HG02571 (cell line): ENCODE measurements around the gene C5orf15.
"Not testable (repeated sequence)": the region's sequence is repeated elsewhere in the genome, so short reads cannot be mapped to it uniquely, and the experiment has no call there.

Source experiments
- ATAC-seq: cut with Tn5 transposase; IDR thresholded peaks from one replicate; pipeline ENCODE4 v1.9.1; 2021; ENCODE audit warnings: mild to moderate bottlenecking, moderate library complexity; ENCODE audit not compliant: unreplicated experiment

C5orf15 gene

GRCh38 chr5:133963493-133964128, 4.8 kb downstream of the C5orf15 start:
- ATAC-seq = no peak

- ATAC-seq = no peak
Observed at GRCh38 chr5:133962801-133963476, 5.5 kb downstream of the C5orf15 start.

GRCh38 chr5:133962131-133962530, 6.3 kb downstream of the C5orf15 start:
- no peak for ATAC-seq

GRCh38 chr5:133959643-133960042, 8.8 kb downstream of the C5orf15 start:
- ATAC-seq = no peak

DNA sequence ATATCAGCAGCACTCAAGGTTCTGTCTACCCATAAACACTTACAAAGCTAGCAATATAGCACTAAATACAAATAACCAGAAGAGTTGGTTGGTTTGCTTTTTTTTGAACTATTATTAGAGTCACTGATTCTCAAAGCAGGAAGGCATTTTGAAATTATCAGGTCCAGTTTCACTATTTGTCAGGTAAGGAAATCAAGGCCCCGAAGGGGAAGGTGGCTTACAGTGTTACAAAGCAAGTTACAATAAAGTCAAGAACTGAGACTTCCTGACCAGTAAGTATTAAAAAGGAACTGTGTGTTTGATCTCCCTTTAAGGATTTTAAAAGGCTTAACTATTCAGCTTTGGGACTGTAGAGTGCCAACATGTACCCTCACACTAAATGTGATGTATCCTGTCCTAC, 10.8 kb downstream of the C5orf15 start:
- ATAC-seq = no peak

DNA sequence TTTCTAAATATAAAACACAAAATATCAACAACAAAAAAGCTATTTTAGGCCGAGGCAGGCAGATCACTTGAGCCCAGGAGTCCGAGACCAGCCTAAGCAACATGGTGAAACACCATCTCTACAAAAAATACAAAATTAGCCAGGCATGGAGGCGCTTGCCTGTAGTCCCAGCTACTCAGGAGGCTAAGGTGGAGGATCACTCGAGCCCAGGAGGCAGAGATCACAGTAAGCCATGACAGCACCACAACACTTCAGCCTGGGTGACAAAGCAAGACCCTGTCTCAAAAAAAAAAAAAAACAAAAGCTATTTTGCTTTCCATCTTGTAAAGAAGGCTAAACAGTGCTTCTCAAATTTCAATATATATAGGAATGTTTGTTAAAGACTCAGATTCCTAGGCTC, 11.3 kb downstream of the C5orf15 start:
- no peak for ATAC-seq

DNA sequence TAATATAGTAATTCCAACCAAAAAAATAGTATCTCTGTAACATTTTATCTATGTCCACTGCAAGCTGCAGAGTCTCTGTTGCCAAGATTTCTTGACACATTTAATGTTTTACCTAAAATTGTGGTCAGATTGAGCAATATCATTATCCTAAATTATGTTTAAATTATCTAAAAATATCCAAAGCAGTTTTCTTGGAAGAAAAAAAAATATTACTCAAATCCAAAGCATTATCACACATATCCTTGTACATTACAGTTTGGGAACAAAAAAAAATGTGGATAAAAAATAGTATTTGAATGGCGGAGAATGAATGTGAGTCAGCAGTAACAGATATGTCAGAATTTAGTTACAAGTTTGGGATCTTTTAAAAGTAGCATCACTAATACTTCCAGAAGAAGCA, 12.2 kb downstream of the C5orf15 start:
- not testable (repeated sequence) for ATAC-seq

DNA sequence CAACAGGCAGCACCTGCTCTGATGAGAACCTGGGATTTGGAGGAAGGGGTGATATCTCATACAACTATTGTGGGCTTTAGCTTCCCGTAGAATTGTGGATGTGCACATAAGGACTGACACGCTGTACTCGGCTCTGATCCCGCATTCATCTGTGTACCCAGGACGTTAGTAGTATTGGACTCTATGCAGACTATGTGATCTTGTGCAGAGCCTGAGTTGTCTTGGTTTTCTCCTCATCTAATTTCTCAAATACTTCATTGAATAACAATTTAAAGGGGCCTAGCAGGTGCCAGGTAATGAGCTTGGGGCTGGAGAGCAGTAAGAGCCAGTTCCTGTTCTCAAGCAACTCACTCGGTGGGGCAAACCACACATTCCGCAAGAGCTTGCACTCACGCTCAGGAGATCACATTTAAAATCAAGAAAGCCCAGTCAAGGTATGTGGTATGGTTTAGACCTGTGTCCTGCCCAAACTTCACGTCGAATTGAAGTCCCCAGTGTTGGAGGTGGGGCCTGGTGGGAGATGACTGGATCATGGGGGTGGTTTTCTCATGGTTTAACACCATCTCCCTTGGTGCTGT, 14.8 kb downstream of the C5orf15 start:
- ATAC-seq = no peak

DNA sequence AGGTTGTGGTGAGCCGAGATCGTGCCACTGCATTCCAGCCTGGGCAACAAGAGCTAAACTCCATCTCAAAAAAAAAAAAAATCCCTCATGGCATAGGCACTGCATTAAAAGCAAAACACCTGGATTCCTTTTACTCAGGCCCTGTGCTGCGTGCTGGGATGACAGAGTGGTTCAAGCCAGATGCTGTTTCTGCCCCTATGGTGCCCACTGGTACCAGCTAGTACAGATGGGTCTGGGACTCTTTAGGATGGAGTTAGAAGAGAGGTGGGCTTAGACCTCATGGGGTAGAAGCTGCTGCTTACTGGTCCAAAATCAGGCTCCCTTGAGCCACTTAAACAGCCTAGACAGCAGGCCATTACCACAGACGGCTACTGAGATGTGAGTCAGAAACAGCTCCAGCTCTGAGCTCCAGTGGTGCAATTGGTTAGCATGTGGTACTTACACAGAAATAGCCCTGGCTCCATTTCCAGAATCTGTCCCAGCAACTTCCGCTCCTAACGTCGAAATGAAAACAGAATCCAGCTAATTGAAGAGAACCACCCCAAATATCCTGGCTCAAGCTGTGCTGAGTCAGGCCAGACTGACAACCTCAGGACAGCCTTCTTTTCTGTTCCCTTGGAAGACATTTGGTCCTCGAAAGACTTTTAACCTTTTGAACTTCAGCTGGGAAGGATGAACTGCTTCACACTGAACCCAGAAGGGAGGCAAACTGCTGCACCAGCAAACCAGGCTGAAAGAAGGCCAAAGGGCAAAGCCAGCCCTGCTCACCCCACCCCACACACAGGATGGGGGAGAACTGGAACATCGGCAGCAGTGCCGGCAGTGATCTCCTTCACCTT, 15.5 kb downstream of the C5orf15 start:
- no peak for ATAC-seq

DNA sequence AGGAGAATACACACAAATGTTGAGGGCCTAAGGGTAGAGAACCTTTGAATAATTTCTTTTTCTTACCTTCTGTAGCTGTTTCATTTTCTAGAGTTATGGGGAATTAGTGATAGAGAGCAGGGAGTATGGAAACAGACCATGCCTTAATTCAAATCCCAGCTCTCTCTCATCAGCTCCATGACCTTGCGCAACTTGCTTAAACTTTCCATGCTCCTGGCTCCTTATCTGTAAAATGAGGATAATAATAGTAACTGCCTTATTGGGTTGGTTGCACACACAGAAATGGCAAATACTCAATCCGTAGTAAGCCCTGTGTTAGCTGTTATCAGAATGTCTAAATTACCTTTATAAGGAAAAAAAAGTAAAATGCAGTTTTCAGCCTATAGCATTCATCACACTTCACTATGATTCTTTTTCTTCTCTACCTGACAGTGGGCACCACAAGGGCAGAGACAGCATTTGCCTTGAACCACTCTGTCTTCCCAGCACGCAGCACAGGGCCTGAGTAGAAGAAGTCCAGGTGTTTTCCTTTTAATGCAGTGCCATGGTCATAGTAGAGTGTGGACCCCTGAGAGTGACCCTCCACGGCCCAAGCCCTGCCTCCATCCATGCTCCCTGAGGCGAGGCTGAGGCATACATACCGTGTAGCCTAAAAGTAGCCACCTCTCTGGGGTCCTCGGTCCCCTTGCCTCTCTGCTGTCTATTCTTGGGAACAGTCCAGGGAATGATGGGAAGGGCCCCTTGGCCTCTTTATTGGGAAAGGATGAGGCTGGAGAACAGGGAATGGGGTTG, 17.4 kb downstream of the C5orf15 start:
- no peak for ATAC-seq

DNA sequence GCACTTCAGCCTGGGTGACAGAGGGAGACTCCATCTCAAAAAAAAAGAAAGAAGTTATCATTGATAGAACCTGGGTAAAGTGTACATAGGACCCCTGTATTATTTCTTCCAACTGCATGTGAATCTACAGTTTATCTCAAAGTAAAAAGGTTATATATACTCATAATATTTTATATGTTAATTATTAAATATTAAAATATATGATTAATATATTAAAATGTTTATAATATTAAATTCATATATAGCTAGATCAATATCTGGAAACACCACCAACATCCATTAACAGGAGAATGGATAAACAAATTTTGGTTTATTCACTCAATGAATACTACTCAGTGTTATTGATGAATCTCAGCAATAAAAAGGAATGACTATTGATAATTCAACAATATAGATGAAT, 19.7 kb downstream of the C5orf15 start:
- ATAC-seq = no peak

DNA sequence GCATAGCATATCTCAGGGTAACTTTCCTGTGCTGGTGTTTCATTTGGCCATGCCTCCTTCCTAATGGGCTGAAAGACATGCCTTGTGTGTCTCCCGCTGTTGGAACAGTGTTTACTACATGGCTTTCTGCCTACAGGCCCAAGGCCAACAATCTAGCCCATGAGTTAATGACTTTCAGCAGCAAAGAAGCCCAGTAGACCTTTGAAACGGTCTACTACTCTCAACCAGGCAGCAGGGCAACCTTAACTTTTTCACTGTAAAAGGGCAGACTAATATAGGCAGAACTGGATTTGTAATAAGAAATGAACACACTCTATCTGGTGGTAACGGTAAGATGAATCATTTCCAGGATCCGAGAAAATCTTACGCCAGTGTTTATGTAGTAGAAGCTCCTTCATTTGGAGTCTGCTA, 21.0 kb downstream of the C5orf15 start:
- ATAC-seq = no peak

DNA sequence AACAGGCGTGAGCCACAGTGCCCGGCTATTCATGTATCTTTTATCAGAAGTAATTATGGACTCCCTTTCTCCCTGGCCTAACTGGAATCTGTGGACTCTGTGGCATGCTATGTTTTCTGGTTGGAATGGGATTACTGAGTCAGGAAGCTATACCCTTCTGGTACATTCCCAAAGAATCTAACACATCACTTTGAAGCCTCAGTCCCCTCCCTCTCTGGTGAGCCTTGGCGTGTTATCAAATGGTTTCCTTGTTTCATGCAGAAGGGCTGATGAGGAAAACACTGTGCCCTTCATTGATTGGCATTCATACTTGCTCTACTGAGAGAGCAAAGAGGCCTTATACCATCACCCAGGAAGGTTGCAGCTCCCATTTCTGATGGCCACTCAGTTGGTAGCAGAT, 22.9 kb downstream of the C5orf15 start:
- ATAC-seq = no peak

DNA sequence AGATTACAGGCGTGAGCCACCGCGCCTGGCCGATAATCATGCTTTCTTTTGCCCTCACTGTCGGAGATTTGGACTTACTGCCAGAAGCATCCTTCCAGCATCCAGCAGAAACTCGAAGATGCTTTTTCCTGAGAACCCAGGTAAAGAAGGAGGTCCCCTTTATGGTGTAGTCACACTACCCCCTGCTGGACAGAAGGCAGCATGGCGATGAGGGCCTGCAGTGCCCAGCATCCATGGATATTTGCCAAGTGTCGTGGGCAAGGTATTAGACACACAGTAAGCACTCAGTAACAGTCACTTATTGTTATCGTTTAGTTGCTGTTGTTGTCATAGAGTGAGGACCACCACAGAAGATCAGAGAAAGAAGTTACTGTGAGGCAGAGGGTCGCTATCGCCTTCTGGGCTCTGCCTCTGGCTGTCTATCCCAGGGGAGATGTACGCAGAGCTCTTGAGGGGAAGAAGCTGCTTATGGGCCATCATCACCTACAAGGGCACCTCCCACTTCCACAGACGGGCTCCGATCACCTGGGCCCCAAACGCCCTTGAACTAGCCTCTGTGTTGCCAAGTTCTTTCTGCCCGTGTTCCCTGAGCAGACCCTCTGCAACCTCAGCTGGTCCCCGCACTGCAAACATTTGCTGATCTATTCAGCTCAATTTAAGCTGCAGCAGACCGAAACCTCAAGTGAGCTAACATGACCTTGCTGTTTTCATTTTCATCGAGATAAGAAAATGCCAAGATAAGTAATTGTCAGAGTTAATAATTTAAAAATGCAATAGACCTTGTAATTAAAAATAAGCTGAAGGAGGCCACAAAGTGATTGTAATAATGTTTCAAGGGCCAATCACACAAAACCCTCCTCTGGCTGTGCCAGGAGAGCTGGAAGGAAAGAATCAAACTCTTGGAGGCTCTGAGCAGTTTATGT, 23.9 kb downstream of the C5orf15 start:
- no peak for ATAC-seq

DNA sequence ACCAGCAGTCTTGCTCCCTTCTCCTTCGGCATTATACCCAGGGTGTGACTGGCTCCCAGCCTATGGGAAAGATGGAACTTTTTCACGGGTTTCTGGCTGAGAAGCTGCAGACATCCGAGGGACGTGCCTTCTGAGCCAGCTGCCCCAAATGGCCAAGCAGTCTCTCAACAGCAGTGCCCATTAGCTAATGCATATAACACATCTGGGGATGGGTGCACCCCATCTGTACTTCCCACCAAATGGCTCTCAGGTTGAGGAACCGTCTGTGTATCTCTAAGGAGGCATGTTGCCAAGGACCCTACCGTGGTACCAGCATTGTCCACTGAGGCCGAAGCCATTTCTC, 25.0 kb downstream of the C5orf15 start:
- no peak for ATAC-seq

GRCh38 chr5:133942614-133943474, 25.6 kb downstream of the C5orf15 start:
- no peak for ATAC-seq

DNA sequence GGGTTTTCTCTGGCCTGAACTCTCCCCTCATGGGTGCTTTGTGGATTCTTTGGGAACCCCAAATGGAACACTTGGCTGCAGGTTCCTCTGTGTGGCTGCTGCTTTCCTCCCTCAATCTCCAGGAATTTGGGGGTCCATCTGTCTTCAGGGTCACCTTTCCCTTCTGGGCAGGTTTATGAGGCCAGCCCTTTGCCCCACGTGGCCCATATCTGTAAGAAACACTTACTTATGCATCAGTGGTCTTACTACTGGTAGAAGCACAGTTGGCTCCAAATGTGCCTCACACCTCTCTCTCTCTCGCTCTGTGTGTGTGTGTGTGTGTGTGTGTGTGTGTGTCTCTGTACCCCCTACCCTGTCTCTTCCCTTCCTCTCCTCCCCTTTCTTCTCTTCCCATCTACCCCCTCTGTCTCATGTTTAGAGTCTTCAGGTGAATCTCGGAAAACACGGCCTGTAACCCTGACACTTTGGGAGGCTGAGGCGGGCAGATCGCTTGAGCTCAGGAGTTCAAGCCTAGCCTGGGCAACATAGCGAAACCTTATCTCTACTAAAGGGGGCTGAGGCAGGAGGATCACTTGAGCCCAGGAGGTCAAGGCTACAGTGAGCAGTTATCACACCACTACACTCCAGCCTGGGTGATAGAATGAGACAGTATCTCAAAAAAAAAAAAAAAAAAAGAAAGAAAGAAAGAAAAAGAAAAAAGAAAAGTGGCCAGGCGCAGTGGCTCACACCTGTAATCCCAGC, 26.8 kb downstream of the C5orf15 start:
- ATAC-seq = no peak

DNA sequence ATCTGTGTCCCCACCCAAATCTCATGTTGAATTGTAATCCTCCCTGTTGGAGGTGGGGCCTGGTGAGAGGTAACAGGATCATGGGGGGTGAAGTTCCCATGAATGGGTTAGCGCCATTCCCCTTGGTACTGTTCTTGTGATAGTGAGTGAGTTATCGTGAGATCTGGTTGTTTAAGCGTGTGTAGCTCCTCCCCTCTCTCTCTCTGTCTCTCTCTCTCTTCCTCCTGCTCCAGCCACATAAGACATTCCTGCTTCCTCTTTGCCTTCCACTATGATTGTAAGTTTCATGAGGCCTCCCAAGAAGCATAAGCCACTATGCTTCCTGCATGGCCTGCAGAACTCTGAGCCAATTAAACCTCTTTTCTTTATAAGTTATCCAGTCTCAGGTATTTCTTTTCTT, 28.8 kb downstream of the C5orf15 start:
- ATAC-seq = no peak
